K562 (cell line): ENCODE results near the gene AHNAK. TPM values are rescaled to one million over a fixed set of nuclear protein-coding genes. Genes with fewer than 3 reads are reported as not detected.

Source experiments
- HIVEP1 ChIP-seq: fragments of 250-450 bp; sonication (Bioruptor Pico); IDR thresholded peaks from 2 replicates; pipeline ENCODE4 v1.4.0; 2020; ENCODE audit warnings: mild to moderate bottlenecking
- LEF1 ChIP-seq: fragments of 450-650 bp; IDR thresholded peaks from 2 replicates; pipeline ENCODE4 v1.6.1; 2016; ENCODE audit warnings: mild to moderate bottlenecking
- MGA ChIP-seq: fragments of 450-650 bp; IDR thresholded peaks from 2 replicates; pipeline ENCODE4 v1.6.1; 2016; ENCODE audit warnings: mild to moderate bottlenecking, moderate library complexity
- MLX ChIP-seq, 2 experiments: fragments of 450-650 bp in 1 of 2; sonication (generic) in 1 of 2; formaldehyde crosslinking; conservative IDR thresholded peaks; 2 replicates each; pipeline versions ENCODE4 v1.4.0 to v1.8.1; 2020 to 2022; ENCODE audit warnings: mild to moderate bottlenecking in 1 of 2, missing genetic modification reagents in 1 of 2
- NR2C1 ChIP-seq, 2 experiments: fragments of 450-650 bp; IDR thresholded peaks; 2 replicates each; pipeline ENCODE4 v1.6.1; 2017; ENCODE audit warnings: mild to moderate bottlenecking in 2 of 2, antibody characterized with exemption in 1 of 2, inconsistent platforms in 1 of 2, missing compliant biosample characterization in 1 of 2, missing genetic modification characterization in 1 of 2
- POLR2G ChIP-seq: fragments of 200-400 bp; formaldehyde crosslinking; IDR thresholded peaks from 2 replicates; pipeline ENCODE4 v1.6.1; 2017; ENCODE audit warnings: low read depth, mild to moderate bottlenecking, antibody characterized with exemption, low read length, moderate library complexity
- PRMT5 ChIP-seq: sonication (generic); formaldehyde crosslinking; IDR thresholded peaks from 2 replicates; pipeline ENCODE4 v1.5.0; 2020; ENCODE audit warnings: missing genetic modification reagents
- RCOR1 ChIP-seq, 2 experiments: IDR thresholded peaks; 2 replicates each; pipeline ENCODE4 v1.6.1; 2012; ENCODE audit warnings: low read depth in 2 of 2, low read length in 2 of 2, borderline replicate concordance in 1 of 2, improper control_type of control experiment in 1 of 2
- SMAD1 ChIP-seq: fragments of 150-350 bp; IDR thresholded peaks from 2 replicates; pipeline ENCODE4 v1.6.1; 2014; ENCODE audit warnings: low read length, low read depth; ENCODE audit not compliant: partially characterized antibody
- ZC3H8 ChIP-seq: fragments of 450-650 bp; IDR thresholded peaks from 2 replicates; pipeline ENCODE4 v1.6.1; 2017
- ZFP1 ChIP-seq: fragments of 450-650 bp; formaldehyde crosslinking; IDR thresholded peaks from 2 replicates; pipeline ENCODE4 v1.4.0; 2020; ENCODE audit warnings: mild to moderate bottlenecking, mixed read lengths
- ZNF274 ChIP-seq: IDR thresholded peaks from 2 replicates; pipeline ENCODE4 v1.6.1; 2011; ENCODE audit warnings: low read depth, mild to moderate bottlenecking, low read length, moderate library complexity, borderline replicate concordance
- ZNF395 ChIP-seq: fragments of 200-800 bp; sonication (Bioruptor generic); IDR thresholded peaks from 2 replicates; pipeline ENCODE4 v1.6.1; 2017; ENCODE audit warnings: missing genetic modification characterization, missing compliant biosample characterization
- polyA plus RNA-seq, 8 experiments: library from polyadenylated mRNA; depleted of rRNA in 4 of 8; stranded (reverse) in 5 of 8; unstranded in 3 of 8; fragments of >200 nt; fragmentation: Nextera tagmentation in 2 of 8; fragmentation: Illumina TruSeq in 1 of 8; extraction: Ambion mirVana in 2 of 8; extraction: Trizol in 1 of 8; gene quantifications; 2 replicates each; pipeline versions ENCODE4 v1.2.1 to v1.2.3, GENCODE V29; 2011 to 2014; ENCODE audit warnings: inconsistent platforms in 1 of 8, missing spikeins in 1 of 8
- total RNA-seq, 7 experiments: library from RNA; depleted of rRNA in 6 of 7; stranded (reverse); fragments of >200 nt in 6 of 7; fragmentation: Illumina TruSeq in 2 of 7; extraction: Trizol in 2 of 7; gene quantifications; 2 replicates each; pipeline versions ENCODE4 v1.2.1 to v1.2.3, GENCODE V29; 2011 to 2021; ENCODE audit warnings: low replicate concordance in 1 of 7

AHNAK gene
- total and polyA plus RNA-seq, 9 of the 15 experiments (the other 6 are each of a cell fraction or from before 2014, with no cell fraction given), result 1.5 to 89.7 (median 45.0) TPM

- TF ChIP-seq MGA (peak; percentile 84), ZFP1 (CRISPR knock-in tag) (no peak), HIVEP1 (CRISPR knock-in tag) (0 out of 2 replicates have a peak, but pooled peaks have one; percentile 78), ZNF395 (CRISPR knock-in tag) (no peak; the same call in 1 of the 2 replicates), LEF1 (peak; percentile 58; the same call in 1 of the 2 replicates), ZNF274 (no peak), NR2C1 (IDR thresholded peaks at IDR 0.05) (peak; percentile 20; the same call in 1 of the 2 replicates), NR2C1 (tag; IDR thresholded peaks at IDR 0.05) (no peak), RCOR1 (IDR thresholded peaks at IDR 0.05; ENCODE audit: borderline replicate concordance in 1 of 2, low read depth in 2 of 2, low read length in 2 of 2) (0 out of 4 replicates have a peak, but pooled peaks of 1 of the 2 experiments have one; percentile 45), PRMT5 (CRISPR knock-in tag) (no peak), ZC3H8 (no peak), MLX (CRISPR knock-in tag; conservative IDR thresholded peaks at IDR 0.05) (0 out of 4 replicates have a peak, but pooled peaks of 1 of the 2 experiments have one; percentile 56), SMAD1 (no peak), POLR2G (peak; percentile 63; the same call in 1 of the 2 replicates)
Observed at GRCh38 chr11:62556108-62556874, 9.7 kb upstream of the AHNAK start (continued).
